GM18511 (cell line): ENCODE measurements around the gene UTF1.
"Not testable (repeated sequence)": the region's sequence is repeated elsewhere in the genome, so short reads cannot be mapped to it uniquely, and the experiment has no call there.

ENCODE experiments used
- ATAC-seq: cut with Tn5 transposase; IDR thresholded peaks from one replicate; pipeline ENCODE4 v1.9.1; 2021; ENCODE audit warnings: mild to moderate bottlenecking, moderate library complexity; ENCODE audit not compliant: unreplicated experiment

UTF1 gene

GRCh38 chr10:133207627-133208026 lies 22.4 kb upstream of the UTF1 start:
- ATAC-seq: no peak

- no peak for ATAC-seq
Observed at GRCh38 chr10:133208466-133208865, 21.6 kb upstream of the UTF1 start.

GRCh38 chr10:133209117-133209516 lies 20.9 kb upstream of the UTF1 start:
- no peak for ATAC-seq

- ATAC-seq: no peak
Observed at GRCh38 chr10:133209641-133210040, 20.4 kb upstream of the UTF1 start.

- ATAC-seq: no peak
Observed at GRCh38 chr10:133210398-133211140, 19.4 kb upstream of the UTF1 start.

GRCh38 chr10:133211141-133211830 lies 18.7 kb upstream of the UTF1 start:
- ATAC-seq: no peak

GRCh38 chr10:133211959-133212852 lies 17.8 kb upstream of the UTF1 start:
- ATAC-seq: no peak

GRCh38 chr10:133212853-133213494 lies 17.0 kb upstream of the UTF1 start:
- no peak for ATAC-seq

- no peak for ATAC-seq
Observed at GRCh38 chr10:133213641-133214467, 16.2 kb upstream of the UTF1 start.

- ATAC-seq: no peak
Observed at GRCh38 chr10:133214468-133215410, 15.3 kb upstream of the UTF1 start.

- no peak for ATAC-seq
Observed at GRCh38 chr10:133215586-133215985, 14.4 kb upstream of the UTF1 start.

GRCh38 chr10:133216776-133217175 lies 13.2 kb upstream of the UTF1 start:
- no peak for ATAC-seq

- ATAC-seq: no peak
Observed at GRCh38 chr10:133217800-133218589, 12.0 kb upstream of the UTF1 start.

GRCh38 chr10:133218891-133219290 lies 11.1 kb upstream of the UTF1 start:
- ATAC-seq: no peak

GRCh38 chr10:133219782-133220181 lies 10.2 kb upstream of the UTF1 start:
- ATAC-seq: no peak

GRCh38 chr10:133221331-133221730 lies 8.7 kb upstream of the UTF1 start:
- ATAC-seq: no peak

- not testable (repeated sequence) for ATAC-seq
Observed at GRCh38 chr10:133221756-133222155, 8.3 kb upstream of the UTF1 start.

- ATAC-seq: no peak
Observed at GRCh38 chr10:133224076-133224475, 5.9 kb upstream of the UTF1 start.
